ENCODE results near the gene UBE2J1.

DNA sequence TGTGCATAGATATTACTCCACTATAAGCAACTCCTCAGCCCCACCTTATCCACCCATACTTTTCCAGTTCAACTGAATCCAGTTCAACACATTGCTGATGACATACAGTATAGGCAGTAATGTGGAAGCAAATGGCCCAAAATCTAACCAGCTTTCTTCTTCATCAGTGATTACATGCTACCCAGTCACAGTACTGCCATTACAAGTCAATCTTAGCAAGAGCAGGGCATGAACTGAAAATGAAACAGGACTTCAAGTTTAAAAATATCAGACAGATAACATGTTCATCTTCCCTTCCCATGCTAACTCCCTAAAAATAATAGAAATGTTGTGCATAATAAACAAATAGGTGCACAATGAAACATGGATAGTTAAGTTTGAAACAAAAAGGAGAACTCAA is 40.3 kb upstream of the UBE2J1 start:
- TF ChIP-seq YY1 (IDR thresholded peaks at IDR 0.05): no peak
- TF ChIP-seq, protein P1, sequence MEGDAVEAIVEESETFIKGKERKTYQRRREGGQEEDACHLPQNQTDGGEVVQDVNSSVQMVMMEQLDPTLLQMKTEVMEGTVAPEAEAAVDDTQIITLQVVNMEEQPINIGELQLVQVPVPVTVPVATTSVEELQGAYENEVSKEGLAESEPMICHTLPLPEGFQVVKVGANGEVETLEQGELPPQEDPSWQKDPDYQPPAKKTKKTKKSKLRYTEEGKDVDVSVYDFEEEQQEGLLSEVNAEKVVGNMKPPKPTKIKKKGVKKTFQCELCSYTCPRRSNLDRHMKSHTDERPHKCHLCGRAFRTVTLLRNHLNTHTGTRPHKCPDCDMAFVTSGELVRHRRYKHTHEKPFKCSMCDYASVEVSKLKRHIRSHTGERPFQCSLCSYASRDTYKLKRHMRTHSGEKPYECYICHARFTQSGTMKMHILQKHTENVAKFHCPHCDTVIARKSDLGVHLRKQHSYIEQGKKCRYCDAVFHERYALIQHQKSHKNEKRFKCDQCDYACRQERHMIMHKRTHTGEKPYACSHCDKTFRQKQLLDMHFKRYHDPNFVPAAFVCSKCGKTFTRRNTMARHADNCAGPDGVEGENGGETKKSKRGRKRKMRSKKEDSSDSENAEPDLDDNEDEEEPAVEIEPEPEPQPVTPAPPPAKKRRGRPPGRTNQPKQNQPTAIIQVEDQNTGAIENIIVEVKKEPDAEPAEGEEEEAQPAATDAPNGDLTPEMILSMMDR (IDR thresholded peaks at IDR 0.05; ENCODE audit: low read depth, low read length, missing input control): no peak
- no peak for TF ChIP-seq RAD21 (IDR thresholded peaks at IDR 0.05)
- TF ChIP-seq, protein P2, sequence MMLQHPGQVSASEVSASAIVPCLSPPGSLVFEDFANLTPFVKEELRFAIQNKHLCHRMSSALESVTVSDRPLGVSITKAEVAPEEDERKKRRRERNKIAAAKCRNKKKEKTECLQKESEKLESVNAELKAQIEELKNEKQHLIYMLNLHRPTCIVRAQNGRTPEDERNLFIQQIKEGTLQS (IDR thresholded peaks at IDR 0.05): no peak
- TF ChIP-seq NR2F2 (IDR thresholded peaks at IDR 0.05): no peak
- no peak for TF ChIP-seq SP1 (IDR thresholded peaks at IDR 0.05)
- TF ChIP-seq, protein P3, sequence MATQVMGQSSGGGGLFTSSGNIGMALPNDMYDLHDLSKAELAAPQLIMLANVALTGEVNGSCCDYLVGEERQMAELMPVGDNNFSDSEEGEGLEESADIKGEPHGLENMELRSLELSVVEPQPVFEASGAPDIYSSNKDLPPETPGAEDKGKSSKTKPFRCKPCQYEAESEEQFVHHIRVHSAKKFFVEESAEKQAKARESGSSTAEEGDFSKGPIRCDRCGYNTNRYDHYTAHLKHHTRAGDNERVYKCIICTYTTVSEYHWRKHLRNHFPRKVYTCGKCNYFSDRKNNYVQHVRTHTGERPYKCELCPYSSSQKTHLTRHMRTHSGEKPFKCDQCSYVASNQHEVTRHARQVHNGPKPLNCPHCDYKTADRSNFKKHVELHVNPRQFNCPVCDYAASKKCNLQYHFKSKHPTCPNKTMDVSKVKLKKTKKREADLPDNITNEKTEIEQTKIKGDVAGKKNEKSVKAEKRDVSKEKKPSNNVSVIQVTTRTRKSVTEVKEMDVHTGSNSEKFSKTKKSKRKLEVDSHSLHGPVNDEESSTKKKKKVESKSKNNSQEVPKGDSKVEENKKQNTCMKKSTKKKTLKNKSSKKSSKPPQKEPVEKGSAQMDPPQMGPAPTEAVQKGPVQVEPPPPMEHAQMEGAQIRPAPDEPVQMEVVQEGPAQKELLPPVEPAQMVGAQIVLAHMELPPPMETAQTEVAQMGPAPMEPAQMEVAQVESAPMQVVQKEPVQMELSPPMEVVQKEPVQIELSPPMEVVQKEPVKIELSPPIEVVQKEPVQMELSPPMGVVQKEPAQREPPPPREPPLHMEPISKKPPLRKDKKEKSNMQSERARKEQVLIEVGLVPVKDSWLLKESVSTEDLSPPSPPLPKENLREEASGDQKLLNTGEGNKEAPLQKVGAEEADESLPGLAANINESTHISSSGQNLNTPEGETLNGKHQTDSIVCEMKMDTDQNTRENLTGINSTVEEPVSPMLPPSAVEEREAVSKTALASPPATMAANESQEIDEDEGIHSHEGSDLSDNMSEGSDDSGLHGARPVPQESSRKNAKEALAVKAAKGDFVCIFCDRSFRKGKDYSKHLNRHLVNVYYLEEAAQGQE (IDR thresholded peaks at IDR 0.05): no peak
- TF ChIP-seq, protein P4, sequence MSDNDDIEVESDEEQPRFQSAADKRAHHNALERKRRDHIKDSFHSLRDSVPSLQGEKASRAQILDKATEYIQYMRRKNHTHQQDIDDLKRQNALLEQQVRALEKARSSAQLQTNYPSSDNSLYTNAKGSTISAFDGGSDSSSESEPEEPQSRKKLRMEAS (IDR thresholded peaks at IDR 0.05): no peak
- no peak for TF ChIP-seq EGR1 (IDR thresholded peaks at IDR 0.05; ENCODE audit: low read depth in 2 of 2)
- TF ChIP-seq GABPA (IDR thresholded peaks at IDR 0.05 in 1 of 2, conservative IDR thresholded peaks at IDR 0.05 in 1 of 2): no peak
- TF ChIP-seq, protein P5, sequence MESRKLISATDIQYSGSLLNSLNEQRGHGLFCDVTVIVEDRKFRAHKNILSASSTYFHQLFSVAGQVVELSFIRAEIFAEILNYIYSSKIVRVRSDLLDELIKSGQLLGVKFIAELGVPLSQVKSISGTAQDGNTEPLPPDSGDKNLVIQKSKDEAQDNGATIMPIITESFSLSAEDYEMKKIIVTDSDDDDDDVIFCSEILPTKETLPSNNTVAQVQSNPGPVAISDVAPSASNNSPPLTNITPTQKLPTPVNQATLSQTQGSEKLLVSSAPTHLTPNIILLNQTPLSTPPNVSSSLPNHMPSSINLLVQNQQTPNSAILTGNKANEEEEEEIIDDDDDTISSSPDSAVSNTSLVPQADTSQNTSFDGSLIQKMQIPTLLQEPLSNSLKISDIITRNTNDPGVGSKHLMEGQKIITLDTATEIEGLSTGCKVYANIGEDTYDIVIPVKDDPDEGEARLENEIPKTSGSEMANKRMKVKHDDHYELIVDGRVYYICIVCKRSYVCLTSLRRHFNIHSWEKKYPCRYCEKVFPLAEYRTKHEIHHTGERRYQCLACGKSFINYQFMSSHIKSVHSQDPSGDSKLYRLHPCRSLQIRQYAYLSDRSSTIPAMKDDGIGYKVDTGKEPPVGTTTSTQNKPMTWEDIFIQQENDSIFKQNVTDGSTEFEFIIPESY (IDR thresholded peaks at IDR 0.05): no peak

Data from liver (tissue), 3 donors.